HG03469 (cell line): ENCODE measurements around the gene TPGS1.

Experiments used
- ATAC-seq: cut with Tn5 transposase; IDR thresholded peaks from one replicate; pipeline ENCODE4 v1.9.1; 2021; ENCODE audit warnings: mild to moderate bottlenecking, moderate library complexity, moderate number of reproducible peaks; ENCODE audit not compliant: unreplicated experiment

The TPGS1 gene

DNA sequence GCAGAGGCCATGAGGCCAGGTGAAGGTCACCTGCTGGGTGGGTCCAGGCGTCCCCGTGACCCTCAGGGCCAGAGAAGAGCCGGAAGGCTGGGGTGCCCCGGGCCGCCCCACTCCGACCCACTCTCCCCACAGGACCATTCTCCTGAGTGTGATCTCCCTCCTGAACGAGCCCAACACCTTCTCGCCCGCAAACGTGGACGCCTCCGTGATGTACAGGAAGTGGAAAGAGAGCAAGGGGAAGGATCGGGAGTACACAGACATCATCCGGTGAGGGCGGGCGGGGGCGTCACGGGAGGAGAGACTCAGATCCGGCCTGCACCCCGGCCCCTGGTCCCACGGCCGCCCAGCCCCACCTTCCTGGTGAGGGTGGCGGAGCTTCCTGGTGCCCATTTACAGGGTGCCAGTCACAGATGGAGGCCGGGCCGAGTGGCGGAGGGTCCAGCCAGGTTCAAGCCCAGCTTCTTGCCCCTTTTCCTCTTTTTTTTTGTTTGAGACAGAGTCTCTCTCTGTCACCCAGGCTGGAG is 29.6 kb downstream of the TPGS1 start:
- no peak for ATAC-seq

DNA sequence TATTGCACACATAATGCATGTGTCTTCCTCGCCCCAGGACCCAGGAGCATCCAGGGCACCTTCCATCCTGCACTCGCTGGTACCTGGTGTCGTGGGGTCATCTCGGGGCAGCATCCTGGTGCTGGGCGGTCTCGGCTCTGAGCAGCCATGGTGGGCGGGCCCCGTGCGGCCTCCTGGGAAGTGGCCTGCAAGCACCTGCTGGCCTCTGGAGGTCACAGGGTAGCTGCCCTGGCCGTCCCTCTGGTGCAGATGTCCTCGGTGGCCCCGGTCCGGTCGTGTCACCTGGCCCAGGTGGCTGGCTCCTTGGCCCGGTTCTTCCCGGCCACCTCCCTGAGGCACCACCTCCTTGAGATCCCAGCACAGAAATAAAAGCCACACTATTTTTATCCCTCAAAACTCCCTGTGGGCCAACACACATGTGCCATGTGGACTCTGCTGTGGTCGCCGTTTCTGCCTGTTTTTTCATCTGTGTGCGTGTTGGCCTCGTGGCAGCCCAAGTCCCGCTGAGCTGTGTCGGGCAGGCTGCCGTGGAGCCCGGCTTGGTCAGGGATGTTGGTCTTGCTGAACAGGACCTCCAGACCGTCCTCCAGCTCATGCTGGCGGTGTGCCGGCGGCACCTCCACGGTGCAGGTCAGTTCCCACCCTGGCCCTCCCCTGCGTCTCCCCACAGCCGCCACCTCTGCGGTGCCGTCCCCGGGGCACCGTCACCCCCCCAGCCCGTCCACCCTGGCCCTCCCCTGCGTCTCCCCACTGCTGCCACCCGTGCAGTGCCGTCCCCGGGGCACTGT is 31.5 kb downstream of the TPGS1 start:
- ATAC-seq = no peak

DNA sequence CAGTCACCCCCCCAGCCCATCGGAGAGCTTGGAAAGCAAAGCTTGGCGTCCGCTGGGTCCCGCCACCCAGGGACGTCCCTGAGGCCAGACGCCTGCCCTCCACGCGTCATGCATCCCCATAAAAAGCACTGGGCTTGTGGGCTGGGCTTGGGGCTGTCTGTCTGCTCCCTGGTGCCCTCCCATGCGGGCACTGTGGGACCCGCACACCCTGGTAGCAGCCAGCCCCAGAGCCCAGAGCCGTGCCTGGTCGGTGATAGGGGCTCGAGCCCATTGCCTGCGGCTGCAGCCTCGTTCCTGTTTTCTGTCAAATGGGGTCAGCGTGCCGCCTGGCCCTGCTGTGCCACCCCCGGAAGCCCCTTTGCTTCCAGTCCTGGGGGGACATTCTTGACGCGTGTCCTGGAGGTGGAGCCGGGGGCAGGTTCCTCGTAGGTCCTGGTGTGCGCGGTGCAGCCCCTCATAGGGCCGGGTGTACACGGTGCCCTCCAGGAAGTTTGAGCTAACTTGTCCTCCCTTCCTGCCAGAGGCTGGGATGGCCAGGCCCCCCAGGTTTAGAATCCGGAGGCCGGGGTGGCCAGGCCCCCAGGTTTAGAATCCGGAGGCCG is 32.2 kb downstream of the TPGS1 start:
- no peak for ATAC-seq

DNA sequence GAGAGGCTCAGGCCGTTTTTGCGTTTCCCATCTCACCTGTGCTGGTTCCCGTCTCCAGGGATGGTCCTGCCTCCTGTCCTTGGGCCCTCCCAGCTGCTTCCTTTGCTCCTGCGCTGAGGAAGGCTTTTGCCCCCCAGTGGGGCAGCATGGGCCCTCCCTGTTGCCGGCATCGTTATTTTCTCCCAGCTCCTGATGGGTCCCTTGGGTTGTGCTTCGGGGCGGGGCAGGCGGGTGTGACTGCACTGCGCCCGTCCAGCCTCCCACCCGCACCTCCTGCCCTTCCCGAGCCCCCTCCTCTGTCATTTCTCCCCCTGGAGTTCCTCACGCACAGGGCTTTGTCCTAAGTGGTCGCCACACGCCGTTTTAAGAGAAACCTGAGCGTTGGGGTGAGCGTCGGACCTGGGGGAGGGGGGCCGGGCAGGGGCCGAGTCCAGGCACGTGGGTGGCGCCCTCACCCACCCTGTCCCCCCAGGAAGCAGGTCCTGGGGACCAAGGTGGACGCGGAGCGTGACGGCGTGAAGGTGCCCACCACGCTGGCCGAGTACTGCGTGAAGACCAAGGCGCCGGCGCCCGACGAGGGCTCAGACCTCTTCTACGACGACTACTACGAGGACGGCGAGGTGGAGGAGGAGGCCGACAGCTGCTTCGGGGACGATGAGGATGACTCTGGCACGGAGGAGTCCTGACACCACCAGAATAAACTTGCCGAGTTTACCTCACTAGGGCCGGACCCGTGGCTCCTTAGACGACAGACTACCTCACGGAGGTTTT is 33.8 kb downstream of the TPGS1 start:
- no peak for ATAC-seq

GRCh38 chr19:541699-542098 is 34.4 kb downstream of the TPGS1 start:
- no peak for ATAC-seq

- ATAC-seq = no peak
Measured at GRCh38 chr19:542173-542866, 35.0 kb downstream of the TPGS1 start.

GRCh38 chr19:543910-544608 is 36.8 kb downstream of the TPGS1 start, which contains the start of gene GZMM:
TSS of gene GZMM (plus strand) at chr19:544053. CDS start at chr19:544072, 19 bp downstream.
- no peak for ATAC-seq

DNA sequence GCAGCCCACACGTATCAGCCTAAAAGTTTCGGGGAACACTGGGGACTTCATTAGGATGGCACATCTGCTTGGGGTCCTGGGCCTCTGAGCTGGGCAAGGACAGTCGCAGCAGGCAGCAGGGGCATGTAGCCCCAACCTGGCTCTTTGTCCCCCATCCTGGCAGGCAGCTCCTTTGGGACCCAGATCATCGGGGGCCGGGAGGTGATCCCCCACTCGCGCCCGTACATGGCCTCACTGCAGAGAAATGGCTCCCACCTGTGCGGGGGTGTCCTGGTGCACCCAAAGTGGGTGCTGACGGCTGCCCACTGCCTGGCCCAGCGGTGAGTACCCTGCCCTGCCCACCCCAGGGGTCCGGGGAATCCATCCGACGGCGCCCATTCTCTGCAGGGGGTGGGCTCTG is 39.8 kb downstream of the TPGS1 start:
- ATAC-seq = no peak

DNA sequence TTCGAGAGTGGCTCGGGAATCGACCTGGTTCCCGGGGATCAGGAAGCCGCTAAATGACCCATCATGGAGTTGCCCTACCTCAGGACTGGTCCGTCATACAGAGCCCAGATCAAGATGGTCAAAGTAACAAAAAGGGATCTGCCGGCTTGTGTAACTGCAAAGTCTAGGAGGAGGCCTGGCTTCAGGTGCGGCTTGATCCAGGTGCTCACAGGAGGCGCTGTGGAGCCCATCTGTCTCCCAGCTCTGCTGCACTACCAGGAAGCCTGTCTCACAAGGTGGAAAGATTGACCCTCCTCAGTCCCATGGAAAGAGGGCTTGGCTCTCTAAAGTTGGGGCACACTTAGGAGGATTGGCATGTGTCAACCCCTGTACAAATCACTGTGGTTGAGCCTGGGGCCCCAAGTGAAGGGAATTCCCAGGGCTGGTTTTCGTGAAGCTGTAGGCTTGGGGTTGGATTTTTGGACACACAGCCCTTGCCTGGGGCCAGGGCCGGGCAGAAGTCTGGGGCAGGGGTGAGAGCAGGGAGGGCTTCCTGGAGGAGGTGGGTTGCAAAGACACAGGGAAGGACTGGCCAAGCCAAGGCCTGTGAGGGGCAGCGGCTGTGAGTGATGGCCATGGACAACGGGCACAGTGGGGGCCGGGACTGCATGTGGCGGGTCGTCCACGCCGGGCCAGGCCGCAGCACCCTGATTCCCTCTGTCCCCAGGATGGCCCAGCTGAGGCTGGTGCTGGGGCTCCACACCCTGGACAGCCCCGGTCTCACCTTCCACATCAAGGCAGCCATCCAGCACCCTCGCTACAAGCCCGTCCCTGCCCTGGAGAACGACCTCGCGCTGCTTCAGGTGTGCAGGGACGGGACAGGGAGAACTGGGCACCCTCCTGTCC is 40.8 kb downstream of the TPGS1 start:
- ATAC-seq = no peak

- ATAC-seq = no peak
Measured at GRCh38 chr19:548886-549830, 41.9 kb downstream of the TPGS1 start.

DNA sequence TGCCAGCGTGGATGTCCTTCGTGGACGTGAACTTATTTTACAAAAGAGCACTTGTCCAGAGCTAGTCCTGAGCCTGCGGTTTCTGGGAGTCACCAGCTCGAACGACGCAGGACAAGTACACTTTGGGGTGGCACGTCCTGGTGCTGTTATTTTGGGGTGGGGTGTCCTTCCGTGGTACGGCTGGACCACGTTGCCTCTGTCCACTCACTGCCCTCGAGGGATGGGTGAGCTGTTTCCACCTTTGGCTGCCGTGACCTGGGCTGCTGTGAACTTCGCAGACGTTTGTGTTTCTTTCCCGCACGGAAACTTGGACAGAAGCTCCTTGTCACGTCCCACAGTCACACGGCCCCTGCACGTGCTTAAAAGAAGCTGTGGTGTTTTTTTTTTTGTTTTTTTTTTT is 47.5 kb downstream of the TPGS1 start:
- ATAC-seq = no peak

DNA sequence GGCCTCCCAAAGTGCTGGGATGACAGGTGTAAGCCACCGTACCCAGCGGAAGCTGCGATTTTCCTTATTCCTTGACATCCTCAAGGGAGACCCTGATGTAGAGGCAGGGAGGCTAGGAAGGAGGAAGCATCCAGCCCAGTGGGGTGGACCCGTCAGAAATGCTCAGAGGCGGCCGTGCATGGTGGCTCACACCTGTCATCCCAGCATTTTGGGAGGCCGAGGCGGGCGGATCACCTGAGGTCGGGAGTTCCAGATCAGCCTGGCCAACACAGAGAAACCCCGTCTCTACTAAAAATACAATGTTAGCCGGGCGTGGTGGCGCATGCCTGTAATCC is 48.1 kb downstream of the TPGS1 start:
- no peak for ATAC-seq

GRCh38 chr19:556611-557382 is 49.5 kb downstream of the TPGS1 start:
- ATAC-seq = no peak

- ATAC-seq = no peak
Measured at GRCh38 chr19:558770-559439, 51.6 kb downstream of the TPGS1 start.

DNA sequence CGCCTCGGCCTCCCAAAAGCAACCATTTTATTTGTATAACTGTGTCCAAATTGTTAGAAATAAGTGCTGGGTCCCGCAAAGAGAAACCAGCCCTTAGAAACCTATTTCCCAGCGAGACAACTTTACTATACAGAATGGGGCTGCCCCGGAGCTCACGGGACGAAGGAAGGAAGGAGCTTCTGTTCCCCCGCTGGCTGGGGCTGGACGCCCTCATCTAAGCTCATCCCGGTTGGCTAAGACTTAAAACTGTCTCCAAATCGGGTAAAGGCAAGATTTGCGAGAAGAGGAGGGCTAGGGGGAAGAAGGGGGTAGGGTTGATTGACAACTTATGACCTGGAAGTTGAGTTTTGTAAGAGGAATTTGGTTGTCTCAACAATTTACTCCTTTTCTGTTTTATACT is 52.8 kb downstream of the TPGS1 start:
- ATAC-seq = no peak

DNA sequence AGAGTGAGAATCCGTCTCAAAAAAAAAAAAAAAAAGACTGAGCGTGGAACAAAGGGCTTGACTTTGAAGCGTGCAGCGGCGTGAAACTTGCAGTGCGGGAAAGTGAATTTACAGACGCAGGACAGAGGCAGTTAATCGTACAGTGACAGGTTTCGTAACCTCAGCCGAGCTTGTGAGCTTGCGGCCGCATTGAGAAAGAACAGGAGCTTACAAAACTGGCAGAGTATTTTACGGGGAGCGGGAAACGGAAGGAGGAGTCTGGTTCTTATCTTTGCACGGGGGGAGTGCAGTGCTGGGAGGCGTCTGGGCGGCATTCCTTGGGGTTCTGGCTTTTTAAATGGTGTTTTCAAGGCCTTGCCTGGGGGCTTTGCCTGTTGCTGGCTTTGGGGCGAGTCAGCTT is 59.1 kb downstream of the TPGS1 start:
- ATAC-seq = no peak

DNA sequence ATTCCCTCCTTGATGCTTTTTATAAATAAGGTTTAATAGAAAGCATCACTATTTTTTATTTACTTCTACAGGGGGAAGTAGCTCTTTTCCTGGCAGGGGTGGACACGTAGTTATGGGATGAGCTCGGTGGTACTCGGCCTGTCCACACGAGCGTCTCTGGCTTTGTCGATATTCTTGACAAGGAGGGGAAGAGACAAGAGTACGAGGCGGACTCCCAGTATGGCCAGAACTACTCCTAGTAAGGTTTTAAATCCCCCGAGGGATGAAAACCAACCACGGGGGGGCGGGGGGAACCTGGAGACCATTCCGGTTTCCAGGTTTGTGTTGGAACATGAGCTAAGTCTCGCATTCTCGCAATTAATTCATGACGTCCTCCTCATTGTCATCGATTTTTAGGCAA is 59.5 kb downstream of the TPGS1 start:
- no peak for ATAC-seq
